H1 (cell line): ENCODE measurements around the gene FIZ1. TPM values are rescaled to one million over a fixed set of nuclear protein-coding genes. Genes with fewer than 3 reads are reported as not detected.

Experiments used
- CTCF ChIA-PET: fragments of 300-600 bp; sonication (Branson Sonifier 250); formaldehyde crosslinking; loops from one replicate; lab custom pipeline; 2021; ENCODE audit not compliant: partially characterized antibody; lab: Charles Lee
- POLR2A ChIA-PET: fragments of 300-600 bp; sonication (Branson Sonifier 250); formaldehyde crosslinking; loops from one replicate; lab custom pipeline; 2021; ENCODE audit warnings: inconsistent platforms; ENCODE audit not compliant: partially characterized antibody; lab: Charles Lee
- DNase-seq, 2 experiments: peaks; one replicate each; pipeline versions ENCODE4 v3.0.0 to v3.0.0-alpha.2; 2010 to 2022; ENCODE audit warnings: low spot score in 2 of 2, low read depth in 1 of 2, mixed read lengths in 1 of 2
- FAIRE-seq: peaks from 2 replicates; lab custom pipeline; 2011; peaks lifted over from hg19 to GRCh38; lab: Jason Lieb, UNC
- H2AFZ ChIP-seq: 2 replicates; pipeline ENCODE4 v1.8.1; 2012; ENCODE audit warnings: low read length, inconsistent platforms
- H2AK5ac ChIP-seq: 2 replicates; pipeline ENCODE4 v1.6.1; 2013; ENCODE audit warnings: low read depth, low read length
- H2BK120ac ChIP-seq: replicated peaks from 2 replicates; pipeline ENCODE3; 2013; ENCODE audit warnings: low read depth, low read length, inconsistent platforms
- H2BK12ac ChIP-seq: 2 replicates; pipeline ENCODE4 v1.6.1; 2013; ENCODE audit warnings: low read depth, low read length
- H2BK15ac ChIP-seq: 2 replicates; pipeline ENCODE4 v1.6.1; 2013; ENCODE audit warnings: low read length
- H2BK20ac ChIP-seq: 2 replicates; pipeline ENCODE4 v1.6.1; 2013; ENCODE audit warnings: low read length
- H2BK5ac ChIP-seq: 2 replicates; pipeline ENCODE4 v1.6.1; 2013; ENCODE audit warnings: low read depth, low read length
- H3K14ac ChIP-seq: 2 replicates; pipeline ENCODE4 v1.6.1; 2013; ENCODE audit warnings: inconsistent platforms; ENCODE audit not compliant: insufficient read length
- H3K18ac ChIP-seq: 2 replicates; pipeline ENCODE4 v1.6.1; 2013; ENCODE audit warnings: low read length; ENCODE audit errors: extremely low read depth
- H3K23ac ChIP-seq: 2 replicates; pipeline ENCODE4 v1.6.1; 2013; ENCODE audit warnings: inconsistent platforms; ENCODE audit not compliant: insufficient read length
- H3K23me2 ChIP-seq: 2 replicates; pipeline ENCODE4 v1.6.1; 2013; ENCODE audit warnings: low read depth, low read length
- H3K27ac ChIP-seq: 2 replicates; pipeline ENCODE4 v1.6.1; 2011; ENCODE audit warnings: low read depth, low read length, inconsistent platforms
- H3K27me3 ChIP-seq, 4 experiments: replicated peaks in 1 of 4; 1 replicate in 1 of 4; 2 replicates in 3 of 4; pipeline versions ENCODE4 v1.6.1 to v1.8.1; 2011 to 2013; ENCODE audit warnings: low read length in 3 of 4, mild to moderate bottlenecking in 3 of 4, inconsistent platforms in 2 of 4, mixed read lengths in 2 of 4, moderate library complexity in 1 of 4; ENCODE audit not compliant: control insufficient read depth in 3 of 4, insufficient read depth in 3 of 4; ENCODE audit errors: extremely low read depth in 1 of 4
- H3K36me3 ChIP-seq, 4 experiments: 2 replicates each; pipeline versions ENCODE4 v1.6.1 to v1.8.1; 2011 to 2013; ENCODE audit warnings: mild to moderate bottlenecking in 4 of 4, low read length in 3 of 4, moderate library complexity in 2 of 4, control low read depth in 1 of 4, inconsistent platforms in 1 of 4; ENCODE audit not compliant: insufficient read depth in 4 of 4, control insufficient read depth in 2 of 4
- H3K4ac ChIP-seq: replicated peaks from 2 replicates; pipeline ENCODE3; 2013; ENCODE audit warnings: low read length, low read depth, mixed read lengths, inconsistent platforms; ENCODE audit not compliant: insufficient read length
- H3K4me1 ChIP-seq, 4 experiments: replicated peaks in 1 of 4; 1 replicate in 1 of 4; 2 replicates in 3 of 4; pipeline versions ENCODE4 v1.6.1 to v1.8.1; 2011 to 2013; ENCODE audit warnings: low read length in 3 of 4, inconsistent platforms in 2 of 4, mixed read lengths in 1 of 4; ENCODE audit not compliant: insufficient read depth in 4 of 4, control insufficient read depth in 3 of 4
- H3K4me2 ChIP-seq, 2 experiments: 2 replicates each; pipeline versions ENCODE4 v1.6.1 to v1.8.1; 2011 to 2013; ENCODE audit warnings: low read depth in 2 of 2, low read length in 2 of 2, control low read depth in 1 of 2, inconsistent platforms in 1 of 2, mild to moderate bottlenecking in 1 of 2; ENCODE audit not compliant: insufficient read depth in 1 of 2
- H3K4me3 ChIP-seq, 4 experiments: fragments of 200-600, 300-600 bp in 1 of 4; sonication (generic), shearing (Covaris generic), sonication (Bioruptor Twin) in 1 of 4; 2 replicates each; pipeline versions ENCODE4 v1.5.1 to v1.8.1; 2011 to 2016; ENCODE audit warnings: low read length in 4 of 4, low read depth in 3 of 4, control low read depth in 2 of 4, inconsistent platforms in 2 of 4, mild to moderate bottlenecking in 2 of 4, mixed read lengths in 1 of 4, moderate library complexity in 1 of 4; ENCODE audit not compliant: insufficient read depth in 2 of 4; ENCODE audit errors: extremely low read depth in 1 of 4
- H3K56ac ChIP-seq: replicated peaks from 2 replicates; pipeline ENCODE3; 2013; ENCODE audit warnings: low read depth, mild to moderate bottlenecking, mixed read lengths, low read length, inconsistent platforms; ENCODE audit not compliant: insufficient read length
- H3K79me1 ChIP-seq: 2 replicates; pipeline ENCODE4 v1.6.1; 2013; ENCODE audit warnings: low read depth, low read length, control low read depth
- H3K79me2 ChIP-seq, 2 experiments: 2 replicates each; pipeline versions ENCODE4 v1.6.1 to v1.8.1; 2012 to 2013; ENCODE audit warnings: low read length in 2 of 2, mild to moderate bottlenecking in 2 of 2, inconsistent platforms in 1 of 2; ENCODE audit not compliant: insufficient read depth in 2 of 2, control insufficient read depth in 1 of 2
- H3K9ac ChIP-seq, 4 experiments: replicated peaks in 1 of 4; 1 replicate in 1 of 4; 2 replicates in 3 of 4; pipeline versions ENCODE4 v1.6.1 to v1.8.1; 2011 to 2013; ENCODE audit warnings: low read depth in 3 of 4, low read length in 3 of 4, control low read depth in 2 of 4, mild to moderate bottlenecking in 2 of 4, moderate library complexity in 2 of 4, inconsistent platforms in 1 of 4; ENCODE audit errors: extremely low read depth in 1 of 4
- H3K9me3 ChIP-seq, 2 experiments: 2 replicates each; pipeline versions ENCODE4 v1.6.1 to v1.8.1; 2012 to 2013; ENCODE audit warnings: mild to moderate bottlenecking in 2 of 2, moderate library complexity in 2 of 2, control low read depth in 1 of 2, inconsistent platforms in 1 of 2, low read depth in 1 of 2, low read length in 1 of 2, mixed read lengths in 1 of 2; ENCODE audit not compliant: insufficient read depth in 2 of 2
- H4K20me1 ChIP-seq, 2 experiments: replicated peaks in 1 of 2; 2 replicates each; pipeline versions ENCODE3 to v1.8.1; 2011 to 2013; ENCODE audit warnings: inconsistent platforms in 2 of 2, low read length in 2 of 2, mild to moderate bottlenecking in 1 of 2; ENCODE audit not compliant: insufficient read depth in 2 of 2, control insufficient read depth in 1 of 2
- H4K5ac ChIP-seq: 2 replicates; pipeline ENCODE4 v1.6.1; 2013; ENCODE audit warnings: low read length, low read depth, mixed read lengths, inconsistent platforms; ENCODE audit not compliant: insufficient read length
- H4K8ac ChIP-seq: 2 replicates; pipeline ENCODE4 v1.8.0; 2013; ENCODE audit warnings: mild to moderate bottlenecking, moderate library complexity, low read length, inconsistent platforms; ENCODE audit not compliant: insufficient read depth; ENCODE audit errors: extremely low read depth
- H4K91ac ChIP-seq: replicated peaks from 2 replicates; pipeline ENCODE3; 2013; ENCODE audit warnings: low read length, mixed read lengths, inconsistent platforms; ENCODE audit not compliant: insufficient read length
- CHD1 ChIP-seq: IDR thresholded peaks from 2 replicates; pipeline ENCODE4 v1.6.1; 2012; ENCODE audit warnings: low read depth, low read length, improper control_type of control experiment
- EP300 ChIP-seq, 2 experiments: IDR thresholded peaks; 1 replicate in 1 of 2; 2 replicates in 1 of 2; pipeline ENCODE4 v1.6.1; 2011 to 2012; ENCODE audit warnings: low read depth in 2 of 2, low read length in 2 of 2, mild to moderate bottlenecking in 2 of 2, borderline replicate concordance in 1 of 2, inconsistent platforms in 1 of 2, moderate library complexity in 1 of 2
- FOSL1 ChIP-seq: IDR thresholded peaks from 2 replicates; pipeline ENCODE4 v1.6.1; 2011; ENCODE audit warnings: mild to moderate bottlenecking, low read depth, low read length, moderate library complexity; ENCODE audit not compliant: insufficient read depth
- GTF2F1 ChIP-seq: IDR thresholded peaks from 2 replicates; pipeline ENCODE4 v1.6.1; 2012; ENCODE audit warnings: low read depth, low read length, improper control_type of control experiment, borderline replicate concordance
- KDM4A ChIP-seq: IDR thresholded peaks from one replicate; pipeline ENCODE4 v1.7.1; 2012; ENCODE audit warnings: low read depth, mild to moderate bottlenecking, moderate library complexity, low read length, inconsistent platforms; ENCODE audit not compliant: severe bottlenecking
- KDM5A ChIP-seq: fragments of 200-600 bp; IDR thresholded peaks from 2 replicates; pipeline ENCODE4 v1.7.1; 2012; ENCODE audit warnings: mild to moderate bottlenecking, low read length, inconsistent platforms, mixed read lengths
- NRF1 ChIP-seq: IDR thresholded peaks from 2 replicates; pipeline ENCODE4 v1.6.1; 2011; ENCODE audit warnings: mild to moderate bottlenecking, low read depth, low read length, improper control_type of control experiment
- RAD21 ChIP-seq, 2 experiments: IDR thresholded peaks in 1 of 2; conservative IDR thresholded peaks in 1 of 2; 2 replicates each; pipeline ENCODE4 v1.6.1; 2011; ENCODE audit warnings: low read depth in 2 of 2, low read length in 2 of 2, improper control_type of control experiment in 1 of 2, inconsistent platforms in 1 of 2, mild to moderate bottlenecking in 1 of 2, moderate library complexity in 1 of 2
- SP2 ChIP-seq: IDR thresholded peaks from 2 replicates; pipeline ENCODE4 v1.6.1; 2012; ENCODE audit warnings: mild to moderate bottlenecking, low read length, inconsistent platforms
- TAF7 ChIP-seq: optimal IDR thresholded peaks from 2 replicates; pipeline ENCODE3; 2011; ENCODE audit warnings: low read depth, mild to moderate bottlenecking, inconsistent platforms, low read length, moderate library complexity, borderline replicate concordance
- USF2 ChIP-seq: IDR thresholded peaks from 2 replicates; pipeline ENCODE4 v1.6.1; 2011; ENCODE audit warnings: low read length, improper control_type of control experiment
- WGBS, 2 experiments: shearing (Covaris generic) in 1 of 2; methylation state at CpG; one replicate each; pipeline versions ENCODE4 v1.1.6 to v1.1.7; 2013 to 2015; ENCODE audit warnings: low lambda C conversion rate in 2 of 2, mixed read lengths in 2 of 2, inconsistent platforms in 1 of 2, low coverage in 1 of 2, missing lambda C conversion rate in 1 of 2; ENCODE audit not compliant: insufficient replicate concordance in 2 of 2, insufficient coverage in 1 of 2, insufficient read length in 1 of 2; ENCODE audit errors: extremely low coverage in 1 of 2, missing lambda C conversion rate in 1 of 2; 5-methylcytosine and 5-hydroxymethylcytosine counted together
- polyA plus RNA-seq, 7 experiments: library from polyadenylated mRNA; depleted of rRNA in 3 of 7; stranded (reverse) in 5 of 7; unstranded in 2 of 7; fragments of >200 nt in 5 of 7; fragments of 200-250 nt in 2 of 7; gene quantifications; 1 replicate in 5 of 7; 2 replicates in 1 of 7; 4 replicates in 1 of 7; pipeline versions ENCODE4 v1.2.1 to v1.2.3, GENCODE V29; 2011 to 2013; ENCODE audit warnings: missing spikeins in 2 of 7, mixed read lengths in 2 of 7
- total RNA-seq: library from RNA; stranded (reverse); fragmentation: NEBNext Ultra II Directional; extraction: Animal tissue kit (Norgen Biotek cat#: 25700); gene quantifications from 2 replicates; pipeline ENCODE4 v1.2.1, GENCODE V29; 2021

The FIZ1 gene
- total and polyA plus RNA-seq, 2 of the 8 experiments (the other 6 are each of a cell fraction or from before 2014, with no cell fraction given) = 9.1 to 18.5 TPM

- CTCF ChIA-PET = interaction anchor here (1.0 to 5.3 kb wide), 17 partner anchors 13 to 715 kb away, joined by 3 to 56 read pairs (median 6); partner anchors contain the start of genes CCDC106, FIZ1, ZNF784 and ZNF865
- Histone ChIP-seq H3K27ac (no peak overlapping the region), H2BK12ac (0 out of 2 replicates have a peak overlapping the region, but pooled peaks have one; percentile 14), H2BK20ac (no peak overlapping the region), H4K20me1 (peaks cover 3 to 7% of the 10 kb centered on the region in 2 experiments), H3K4me3 (peak overlapping the region in 1 of 4 experiments; percentile 88; a peak in 1 of 8 replicates), H2BK5ac (no peak overlapping the region), H3K14ac (no peak overlapping the region), H2BK15ac (no peak overlapping the region), H3K79me2 (peaks cover 4 to 25% of the 10 kb centered on the region in 2 experiments; a peak in 3 of 4 replicates), H3K4me2 (peak overlapping the region in 1 of 2 experiments; percentile 91; a peak in 2 of 4 replicates), H3K23me2 (peaks cover 11% of the 10 kb centered on the region), H3K23ac (no peak overlapping the region), H2BK120ac (no peak overlapping the region), H2AFZ (no peak overlapping the region), H3K9me3 (no peaks in the 10 kb centered on the region), H4K5ac (no peak overlapping the region), H3K4ac (peak overlapping the region; percentile 66), H2AK5ac (no peak overlapping the region; the same call in 1 of the 2 replicates), H3K18ac (no peak overlapping the region), H4K8ac (no peak overlapping the region), H3K9ac (no peak overlapping the region), H3K27me3 (no peaks in the 10 kb centered on the region), H3K36me3 (no peaks in the 10 kb centered on the region), H4K91ac (peak overlapping the region; percentile 49), H3K4me1 (peaks cover 3 to 6% (median 6%) of the 10 kb centered on the region in 4 experiments; a peak in 6 of 7 replicates), H3K79me1 (peaks cover 13% of the 10 kb centered on the region), H3K56ac (no peak overlapping the region)
- POLR2A ChIA-PET = interaction anchor here (0.7 to 8.8 kb wide), 10 partner anchors 9 to 156 kb away, joined by 3 to 96 read pairs (median 4); partner anchors contain the start of genes CCDC106, ZNF581 and ZNF784
- DNase-seq (no peak), FAIRE-seq (no peak)
- WGBS, 2 experiments = 86% methylated on average over 8 of the region's 8 CpGs; no CpG with 5 or more reads in 1 of the 2 experiments
- TF ChIP-seq KDM5A (no peak), FOSL1 (no peak), TAF7 (no peak), EP300 (IDR thresholded peaks at IDR 0.05; ENCODE audit: borderline replicate concordance in 1 of 2, low read depth in 2 of 2, low read length in 2 of 2) (no peak), KDM4A (no peak), SP2 (no peak), NRF1 (no peak), USF2 (no peak), RAD21 (IDR thresholded peaks at IDR 0.05 in 1 of 2, conservative IDR thresholded peaks at IDR 0.05 in 1 of 2; ENCODE audit: low read depth in 2 of 2, low read length in 2 of 2) (no peak), GTF2F1 (no peak), CHD1 (no peak)
Observed at GRCh38 chr19:55633861-55634260, 34.5 kb upstream of the FIZ1 start.
